HEK293 (cell line): Measurements from ENCODE around the gene TESK2.

Experiments
- BCL11A ChIP-seq: fragments of 450-650 bp; formaldehyde crosslinking; IDR thresholded peaks from 2 replicates; pipeline ENCODE4 v1.5.1; 2016; ENCODE audit warnings: low read depth, missing biosample characterization, missing genetic modification characterization
- EGR2 ChIP-seq: fragments of 450-650 bp; formaldehyde crosslinking; IDR thresholded peaks from 2 replicates; pipeline ENCODE4 v1.5.1; 2016; ENCODE audit warnings: low read depth, missing biosample characterization, missing genetic modification characterization
- HIC1 ChIP-seq: fragments of 450-650 bp; formaldehyde crosslinking; IDR thresholded peaks from 2 replicates; pipeline ENCODE4 v1.5.1; 2016; ENCODE audit warnings: missing biosample characterization, missing genetic modification characterization
- HOXD13 ChIP-seq: sonication (generic); formaldehyde crosslinking; IDR thresholded peaks from 2 replicates; pipeline ENCODE4 v1.8.0; 2022; ENCODE audit warnings: missing genetic modification reagents, borderline replicate concordance
- KLF16 ChIP-seq: fragments of 450-650 bp; formaldehyde crosslinking; IDR thresholded peaks from 2 replicates; pipeline ENCODE4 v1.5.1; 2017; ENCODE audit warnings: missing biosample characterization, missing genetic modification characterization
- KLF9 ChIP-seq: fragments of 450-650 bp; formaldehyde crosslinking; IDR thresholded peaks from 2 replicates; pipeline ENCODE4 v1.5.1; 2016; ENCODE audit warnings: missing biosample characterization, missing genetic modification characterization, low read depth
- RBAK ChIP-seq: fragments of 450-650 bp; formaldehyde crosslinking; IDR thresholded peaks from 2 replicates; pipeline ENCODE4 v1.5.1; 2016; ENCODE audit warnings: missing biosample characterization, missing genetic modification characterization
- ZBTB17 ChIP-seq: fragments of 450-650 bp; formaldehyde crosslinking; IDR thresholded peaks from 2 replicates; pipeline ENCODE4 v1.5.1; 2016; ENCODE audit warnings: missing biosample characterization, missing genetic modification characterization
- ZEB2 ChIP-seq: fragments of 450-650 bp; formaldehyde crosslinking; IDR thresholded peaks from 2 replicates; pipeline ENCODE4 v1.5.1; 2016; ENCODE audit warnings: missing biosample characterization, missing genetic modification characterization
- ZFP69B ChIP-seq: fragments of 450-650 bp; formaldehyde crosslinking; IDR thresholded peaks from 2 replicates; pipeline ENCODE4 v1.5.1; 2016; ENCODE audit warnings: missing biosample characterization, missing genetic modification characterization
- ZNF133 ChIP-seq: fragments of 450-650 bp; formaldehyde crosslinking; IDR thresholded peaks from 2 replicates; pipeline ENCODE4 v1.5.1; 2016; ENCODE audit warnings: missing biosample characterization, missing genetic modification characterization
- ZNF16 ChIP-seq: fragments of 450-650 bp; formaldehyde crosslinking; IDR thresholded peaks from 2 replicates; pipeline ENCODE4 v1.5.1; 2016; ENCODE audit warnings: low read depth, missing biosample characterization, missing genetic modification characterization
- ZNF169 ChIP-seq: fragments of 450-650 bp; formaldehyde crosslinking; IDR thresholded peaks from 2 replicates; pipeline ENCODE4 v1.5.1; 2016; ENCODE audit warnings: missing biosample characterization, missing genetic modification characterization
- ZNF174 ChIP-seq: fragments of 450-650 bp; formaldehyde crosslinking; IDR thresholded peaks from 2 replicates; pipeline ENCODE4 v1.5.0; 2017; ENCODE audit warnings: missing biosample characterization, mild to moderate bottlenecking, missing genetic modification characterization
- ZNF175 ChIP-seq: fragments of 450-650 bp; formaldehyde crosslinking; IDR thresholded peaks from 2 replicates; pipeline ENCODE4 v1.5.1; 2016; ENCODE audit warnings: missing biosample characterization, missing genetic modification characterization
- ZNF211 ChIP-seq: fragments of 450-650 bp; formaldehyde crosslinking; IDR thresholded peaks from 2 replicates; pipeline ENCODE4 v1.5.1; 2016; ENCODE audit warnings: low read depth, missing biosample characterization, missing genetic modification characterization
- ZNF24 ChIP-seq: fragments of 450-650 bp; formaldehyde crosslinking; IDR thresholded peaks from 2 replicates; pipeline ENCODE4 v1.5.1; 2016; ENCODE audit warnings: missing biosample characterization, missing genetic modification characterization
- ZNF354C ChIP-seq: fragments of 450-650 bp; formaldehyde crosslinking; IDR thresholded peaks from 2 replicates; pipeline ENCODE4 v1.5.1; 2016; ENCODE audit warnings: missing biosample characterization, missing genetic modification characterization, low read depth, borderline replicate concordance
- ZNF366 ChIP-seq: fragments of 450-650 bp; formaldehyde crosslinking; conservative IDR thresholded peaks from 2 replicates; pipeline ENCODE4 v1.5.1; 2016; ENCODE audit warnings: missing biosample characterization, missing genetic modification characterization
- ZNF394 ChIP-seq: fragments of 450-650 bp; formaldehyde crosslinking; IDR thresholded peaks from 2 replicates; pipeline ENCODE4 v1.5.1; 2016; ENCODE audit warnings: missing biosample characterization, missing genetic modification characterization, mild to moderate bottlenecking, moderate library complexity, borderline replicate concordance
- ZNF433 ChIP-seq: fragments of 450-650 bp; formaldehyde crosslinking; IDR thresholded peaks from 2 replicates; pipeline ENCODE4 v1.5.1; 2016; ENCODE audit warnings: missing biosample characterization, missing genetic modification characterization, low read depth
- ZNF513 ChIP-seq: fragments of 450-650 bp; IDR thresholded peaks from 2 replicates; pipeline ENCODE4 v1.5.1; 2018; ENCODE audit warnings: missing biosample characterization, missing genetic modification characterization
- ZNF580 ChIP-seq: fragments of 450-650 bp; formaldehyde crosslinking; IDR thresholded peaks from 2 replicates; pipeline ENCODE4 v1.5.1; 2016; ENCODE audit warnings: missing biosample characterization, missing genetic modification characterization
- ZNF596 ChIP-seq: fragments of 450-650 bp; IDR thresholded peaks from 2 replicates; pipeline ENCODE4 v1.5.0; 2018; ENCODE audit warnings: missing biosample characterization, mild to moderate bottlenecking, missing genetic modification characterization, moderate library complexity
- ZNF654 ChIP-seq: fragments of 450-650 bp; formaldehyde crosslinking; IDR thresholded peaks from 2 replicates; pipeline ENCODE4 v1.5.1; 2016; ENCODE audit warnings: low read depth, missing biosample characterization, missing genetic modification characterization
- ZNF670 ChIP-seq: fragments of 450-650 bp; formaldehyde crosslinking; IDR thresholded peaks from 2 replicates; pipeline ENCODE4 v1.5.1; 2016; ENCODE audit warnings: missing biosample characterization, missing genetic modification characterization, low read depth
- ZNF692 ChIP-seq: fragments of 450-650 bp; formaldehyde crosslinking; IDR thresholded peaks from 2 replicates; pipeline ENCODE4 v1.5.1; 2016; ENCODE audit warnings: missing biosample characterization, missing genetic modification characterization
- ZNF701 ChIP-seq: fragments of 450-650 bp; formaldehyde crosslinking; IDR thresholded peaks from 2 replicates; pipeline ENCODE4 v1.5.1; 2016; ENCODE audit warnings: missing biosample characterization, missing genetic modification characterization
- ZNF704 ChIP-seq: fragments of 450-650 bp; formaldehyde crosslinking; IDR thresholded peaks from 2 replicates; pipeline ENCODE4 v1.5.1; 2016; ENCODE audit warnings: missing biosample characterization, missing genetic modification characterization
- ZNF776 ChIP-seq: fragments of 450-650 bp; formaldehyde crosslinking; IDR thresholded peaks from 2 replicates; pipeline ENCODE4 v1.5.0; 2017; ENCODE audit warnings: missing biosample characterization, missing genetic modification characterization, borderline replicate concordance
- ZNF830 ChIP-seq: fragments of 450-650 bp; IDR thresholded peaks from 2 replicates; pipeline ENCODE4 v1.5.0; 2018; ENCODE audit warnings: missing biosample characterization, missing genetic modification characterization, low read depth, mild to moderate bottlenecking, moderate library complexity
- ZSCAN30 ChIP-seq: fragments of 450-650 bp; IDR thresholded peaks from 2 replicates; pipeline ENCODE4 v1.5.1; 2018; ENCODE audit warnings: missing biosample characterization, mild to moderate bottlenecking, missing genetic modification characterization, moderate library complexity
- ZSCAN4 ChIP-seq: fragments of 450-650 bp; formaldehyde crosslinking; IDR thresholded peaks from 2 replicates; pipeline ENCODE4 v1.5.1; 2017; ENCODE audit warnings: missing biosample characterization, missing genetic modification characterization

The TESK2 gene

GRCh38 chr1:45512641-45513054, 21.7 kb upstream of the TESK2 start (continued):
- TF ChIP-seq ZNF133 (no peak), ZNF580 (tag by site-specific recombination) (no peak), BCL11A (tag by site-specific recombination) (no peak), ZEB2 (tag by site-specific recombination) (0 out of 2 replicates have a peak, but pooled peaks have one; percentile 25), ZNF692 (tag by site-specific recombination) (no peak), ZNF169 (tag by site-specific recombination) (no peak), RBAK (no peak), ZNF433 (tag by site-specific recombination) (no peak), HIC1 (tag by site-specific recombination) (no peak), ZNF596 (no peak), ZFP69B (no peak), ZNF830 (tag by site-specific recombination) (no peak), ZSCAN30 (tag by site-specific recombination) (peak; percentile 46; the same call in 1 of the 2 replicates), ZNF175 (tag by site-specific recombination) (no peak), ZNF513 (no peak), ZNF776 (tag by site-specific recombination) (no peak), ZNF16 (tag by site-specific recombination) (no peak), ZNF394 (tag by site-specific recombination) (no peak), ZNF174 (no peak), KLF9 (tag by site-specific recombination) (no peak), ZNF701 (tag by site-specific recombination) (no peak), ZNF704 (tag by site-specific recombination) (no peak), ZNF366 (tag by site-specific recombination) (no peak), ZSCAN4 (tag by site-specific recombination) (no peak), ZBTB17 (tag by site-specific recombination) (0 out of 2 replicates have a peak, but pooled peaks have one; percentile 59), ZNF211 (tag by site-specific recombination) (no peak), ZNF670 (no peak), KLF16 (tag by site-specific recombination) (no peak), ZNF354C (tag by site-specific recombination) (no peak), HOXD13 (CRISPR knock-in tag) (no peak), EGR2 (tag by site-specific recombination) (0 out of 2 replicates have a peak, but pooled peaks have one; percentile 24), ZNF654 (tag by site-specific recombination) (peak; percentile 62), ZNF24 (tag by site-specific recombination) (no peak)
